ENCODE measurements around the gene GPR87.

GPR87 gene

GRCh38 chr3:151275091-151275490, 41.5 kb downstream of the GPR87 start:
- Histone ChIP-seq H4K20me1 (no peaks in the 10 kb centered on the region), H3K27ac (no peak overlapping the region), H3K4me2 (peak overlapping the region; percentile 69), H3K27me3 (no peaks in the 10 kb centered on the region), H3K9me3 (no peaks in the 10 kb centered on the region), H3K9ac (no peak overlapping the region), H3K4me3 (no peak overlapping the region), H3K4me1 (peaks cover 62% of the 10 kb centered on the region), H3K36me3 (no peaks in the 10 kb centered on the region)
- no peak for TF ChIP-seq Cebpa-rat (IDR thresholded peaks at IDR 0.05)

DNA sequence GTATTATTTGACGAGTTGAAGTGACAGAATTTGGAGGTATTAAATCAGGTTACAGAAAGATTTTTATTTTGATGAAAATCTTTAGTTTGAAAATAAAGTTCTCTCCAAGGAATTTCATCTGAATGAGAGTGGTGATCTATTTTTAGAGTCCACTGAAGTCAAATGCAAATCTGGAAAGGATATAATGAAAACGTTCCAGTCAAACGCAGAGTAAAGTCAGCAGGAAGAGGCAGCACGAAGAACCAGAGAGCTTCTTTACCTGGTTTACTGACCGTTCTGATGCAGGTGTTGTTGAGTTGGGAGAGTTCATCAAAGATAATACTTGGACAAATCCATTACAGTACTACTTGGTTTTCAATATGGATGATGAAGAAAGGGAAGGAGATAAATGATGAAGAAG, 47.0 kb downstream of the GPR87 start:
- Histone ChIP-seq H3K27me3 (no peaks in the 10 kb centered on the region), H3K4me1 (peaks cover 29% of the 10 kb centered on the region), H3K4me2 (no peak overlapping the region), H3K4me3 (no peak overlapping the region), H3K9ac (no peak overlapping the region), H3K27ac (no peak overlapping the region), H3K9me3 (no peaks in the 10 kb centered on the region), H4K20me1 (no peaks in the 10 kb centered on the region), H3K36me3 (no peaks in the 10 kb centered on the region)
- no peak for TF ChIP-seq Cebpa-rat (IDR thresholded peaks at IDR 0.05)

DNA sequence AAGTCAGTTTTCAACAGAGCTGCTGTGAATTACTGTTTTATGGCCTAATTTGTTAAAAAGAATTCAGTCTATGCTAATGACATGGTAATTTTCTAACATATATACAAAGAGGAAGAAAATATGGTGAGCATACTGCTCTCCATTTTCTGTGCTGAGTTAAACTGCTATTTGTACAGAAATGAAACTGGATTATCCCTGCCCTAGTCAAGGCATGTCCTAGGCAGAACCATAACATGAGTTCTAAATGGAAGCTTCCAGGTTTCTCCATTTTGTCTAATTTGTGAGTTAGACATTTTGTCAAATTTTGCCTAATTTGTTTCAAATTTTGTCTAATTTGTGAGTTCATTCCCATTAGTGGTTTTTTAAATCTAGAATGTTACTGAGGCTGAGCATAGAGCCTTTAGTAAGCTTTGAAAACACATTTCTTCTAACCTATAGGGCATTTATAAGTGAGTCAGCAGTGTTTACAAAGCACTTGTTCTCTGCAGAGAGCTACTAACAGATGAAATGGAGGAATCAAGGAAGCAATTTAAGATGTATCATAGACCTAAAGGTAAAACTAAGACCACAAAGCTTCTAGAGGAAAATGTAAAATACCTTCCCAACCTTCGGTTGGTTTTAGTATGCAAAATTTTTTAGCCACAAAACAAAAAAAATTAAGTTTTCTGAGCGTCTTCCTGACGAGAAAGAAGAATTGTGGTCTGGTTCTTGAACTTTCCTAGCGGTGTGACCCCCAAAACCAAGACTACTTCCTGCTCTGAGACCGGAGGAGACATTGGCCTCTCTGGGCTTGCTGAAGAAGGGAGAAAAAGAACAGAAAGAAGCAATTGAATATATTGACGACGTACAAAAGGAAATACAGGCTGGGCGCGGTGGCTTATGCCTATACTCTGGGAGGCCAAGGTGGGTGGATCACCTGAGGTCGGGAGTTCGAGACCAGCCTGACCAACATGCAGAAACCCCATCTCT, 48.1 kb downstream of the GPR87 start:
- no peak overlapping the region for H3K4me2 ChIP-seq
- no peak overlapping the region for H3K27ac ChIP-seq
- no peaks in the 10 kb centered on the region for H3K9me3 ChIP-seq
- H3K9ac ChIP-seq, result no peak overlapping the region
- no peaks in the 10 kb centered on the region for H3K27me3 ChIP-seq
- no peak overlapping the region for H3K4me3 ChIP-seq
- peaks cover 19% of the 10 kb centered on the region for H3K4me1 ChIP-seq
- H3K36me3 ChIP-seq, result no peaks in the 10 kb centered on the region
- H4K20me1 ChIP-seq, result no peaks in the 10 kb centered on the region
- TF ChIP-seq Cebpa-rat (IDR thresholded peaks at IDR 0.05), result no peak

DNA sequence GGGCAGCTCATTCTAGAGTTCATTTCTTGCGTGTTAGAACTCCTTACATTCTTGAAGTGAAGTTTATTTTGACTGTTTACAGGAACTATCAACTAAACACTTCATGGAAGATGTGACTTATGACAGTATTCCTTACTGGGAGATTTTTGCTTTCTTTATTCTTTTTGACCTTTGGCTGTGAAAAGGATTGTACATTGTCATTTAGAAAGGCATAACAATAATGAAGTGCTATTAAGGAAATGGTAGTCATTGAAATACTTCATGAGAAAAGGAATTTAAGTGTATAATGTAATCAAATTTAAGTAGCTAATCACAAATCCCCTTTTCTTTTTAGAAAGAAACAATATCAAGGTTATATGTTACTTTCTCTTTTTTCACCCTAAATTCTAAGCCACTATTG, 49.6 kb downstream of the GPR87 start:
- TF ChIP-seq Cebpa-rat (IDR thresholded peaks at IDR 0.05), result no peak
- Histone ChIP-seq H3K4me2 (no peak overlapping the region), H3K4me3 (no peak overlapping the region), H3K27ac (no peak overlapping the region), H3K36me3 (no peaks in the 10 kb centered on the region), H3K9ac (no peak overlapping the region), H4K20me1 (no peaks in the 10 kb centered on the region), H3K27me3 (no peaks in the 10 kb centered on the region), H3K9me3 (no peaks in the 10 kb centered on the region), H3K4me1 (peaks cover 19% of the 10 kb centered on the region)

GRCh38 chr3:151265866-151266265, 50.8 kb downstream of the GPR87 start:
- Histone ChIP-seq H4K20me1 (no peaks in the 10 kb centered on the region), H3K9ac (no peak overlapping the region), H3K36me3 (peaks cover 7% of the 10 kb centered on the region; the same call in 1 of the 2 replicates), H3K27me3 (no peaks in the 10 kb centered on the region), H3K9me3 (no peaks in the 10 kb centered on the region), H3K27ac (no peak overlapping the region), H3K4me3 (no peak overlapping the region), H3K4me2 (peak overlapping the region; percentile 32; the same call in 1 of the 2 replicates), H3K4me1 (peaks cover 19% of the 10 kb centered on the region)
- no peak for TF ChIP-seq Cebpa-rat (IDR thresholded peaks at IDR 0.05)

GRCh38 chr3:151265166-151265565, 51.5 kb downstream of the GPR87 start:
- peaks cover 7% of the 10 kb centered on the region; the same call in 1 of the 2 replicates for H3K36me3 ChIP-seq
- no peaks in the 10 kb centered on the region for H3K27me3 ChIP-seq
- no peaks in the 10 kb centered on the region for H3K9me3 ChIP-seq
- H3K4me2 ChIP-seq, result peak overlapping the region; percentile 32; the same call in 1 of the 2 replicates
- no peak overlapping the region for H3K27ac ChIP-seq
- H3K9ac ChIP-seq, result no peak overlapping the region
- TF ChIP-seq Cebpa-rat (IDR thresholded peaks at IDR 0.05), result no peak
- no peaks in the 10 kb centered on the region for H4K20me1 ChIP-seq
- H3K4me3 ChIP-seq, result no peak overlapping the region
- H3K4me1 ChIP-seq, result peaks cover 19% of the 10 kb centered on the region

DNA sequence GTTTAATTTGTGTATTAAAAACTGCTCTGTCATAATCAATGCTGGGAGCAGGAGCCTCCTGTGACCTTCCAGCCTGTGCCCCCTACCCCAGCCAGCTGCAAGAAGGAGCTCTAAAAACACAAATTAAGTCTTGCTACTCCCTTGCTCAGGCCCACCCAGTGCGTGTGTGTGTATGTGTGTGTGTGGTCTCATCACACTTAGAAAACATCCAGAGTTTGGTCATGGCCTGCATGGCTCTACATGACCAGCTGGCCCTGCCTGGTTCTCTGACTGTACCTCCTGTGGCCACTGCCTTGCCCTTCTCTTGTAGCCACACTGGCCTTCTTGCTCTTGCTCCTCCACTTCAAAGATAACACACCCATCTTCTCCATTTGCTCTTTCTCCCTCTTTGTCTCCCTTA, 52.0 kb downstream of the GPR87 start:
- H3K9ac ChIP-seq, result no peak overlapping the region
- H3K4me1 ChIP-seq, result peaks cover 19% of the 10 kb centered on the region
- H3K9me3 ChIP-seq, result no peaks in the 10 kb centered on the region
- no peaks in the 10 kb centered on the region for H3K27me3 ChIP-seq
- H3K4me3 ChIP-seq, result no peak overlapping the region
- no peak overlapping the region for H3K27ac ChIP-seq
- no peaks in the 10 kb centered on the region for H4K20me1 ChIP-seq
- H3K4me2 ChIP-seq, result no peak overlapping the region
- TF ChIP-seq Cebpa-rat (IDR thresholded peaks at IDR 0.05), result no peak
- peaks cover 7% of the 10 kb centered on the region; the same call in 1 of the 2 replicates for H3K36me3 ChIP-seq

- Histone ChIP-seq H3K9me3 (no peaks in the 10 kb centered on the region), H3K36me3 (peaks cover 7% of the 10 kb centered on the region; the same call in 1 of the 2 replicates), H3K4me2 (no peak overlapping the region), H3K27ac (no peak overlapping the region), H4K20me1 (no peaks in the 10 kb centered on the region), H3K4me3 (no peak overlapping the region), H3K9ac (no peak overlapping the region), H3K4me1 (peaks cover 14% of the 10 kb centered on the region), H3K27me3 (no peaks in the 10 kb centered on the region)
- TF ChIP-seq Cebpa-rat (IDR thresholded peaks at IDR 0.05), result no peak
These were observed 53.6 kb downstream of the GPR87 start for GRCh38 chr3:151262871-151263525.

GRCh38 chr3:151259664-151260063, 57.0 kb downstream of the GPR87 start:
- no peaks in the 10 kb centered on the region for H4K20me1 ChIP-seq
- no peak overlapping the region for H3K9ac ChIP-seq
- no peaks in the 10 kb centered on the region for H3K4me1 ChIP-seq
- no peaks in the 10 kb centered on the region for H3K27me3 ChIP-seq
- peaks cover 7% of the 10 kb centered on the region; the same call in 1 of the 2 replicates for H3K36me3 ChIP-seq
- no peak overlapping the region for H3K4me2 ChIP-seq
- H3K4me3 ChIP-seq, result no peak overlapping the region
- TF ChIP-seq Cebpa-rat (IDR thresholded peaks at IDR 0.05), result no peak
- no peak overlapping the region for H3K27ac ChIP-seq
- H3K9me3 ChIP-seq, result no peaks in the 10 kb centered on the region

GRCh38 chr3:151256749-151257148, 59.9 kb downstream of the GPR87 start:
- H3K36me3 ChIP-seq, result peaks cover 7% of the 10 kb centered on the region; the same call in 1 of the 2 replicates
- H3K27me3 ChIP-seq, result no peaks in the 10 kb centered on the region
- H3K27ac ChIP-seq, result no peak overlapping the region
- H3K4me2 ChIP-seq, result no peak overlapping the region
- H3K9me3 ChIP-seq, result no peaks in the 10 kb centered on the region
- H3K4me3 ChIP-seq, result no peak overlapping the region
- TF ChIP-seq Cebpa-rat (IDR thresholded peaks at IDR 0.05), result no peak
- H4K20me1 ChIP-seq, result no peaks in the 10 kb centered on the region
- H3K4me1 ChIP-seq, result no peaks in the 10 kb centered on the region
- no peak overlapping the region for H3K9ac ChIP-seq
